Fibroblast of skin of scalp (primary cell): ENCODE results near the gene RLN1.
"Not testable (repeated sequence)": the region's sequence is repeated elsewhere in the genome, so short reads cannot be mapped to it uniquely, and the experiment has no call there.

ENCODE experiments used
- DNase-seq: peaks from one replicate; pipeline ENCODE4 v3.0.0-alpha.2; 2013

RLN1 gene

GRCh38 chr9:5321601-5322000, 18.1 kb downstream of the RLN1 start:
- not testable (repeated sequence) for DNase-seq

DNA sequence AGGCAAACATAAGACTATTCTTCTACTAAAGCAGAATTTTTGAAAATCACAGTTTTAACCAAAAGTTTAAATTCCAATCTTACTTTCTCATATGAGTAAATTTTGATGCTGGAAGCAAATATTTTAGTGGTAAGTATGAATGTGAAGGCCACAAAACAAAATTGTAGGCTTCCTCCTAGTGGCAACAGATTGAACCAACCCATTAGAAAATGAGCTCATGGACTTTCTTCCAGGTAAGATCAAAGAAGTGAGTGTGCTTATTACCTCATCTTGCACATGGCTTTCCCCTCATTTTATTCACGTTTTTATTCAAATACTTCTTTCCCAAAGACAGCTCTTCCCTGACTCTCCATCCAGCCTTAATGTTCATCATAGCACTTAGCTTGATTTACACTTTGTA, 18.6 kb downstream of the RLN1 start:
- DNase-seq, result no peak

- DNase-seq, result not testable (repeated sequence)
These were observed 23.3 kb downstream of the RLN1 start for GRCh38 chr9:5316406-5316805.

GRCh38 chr9:5315187-5315923, 24.3 kb downstream of the RLN1 start:
- DNase-seq, result no peak

DNA sequence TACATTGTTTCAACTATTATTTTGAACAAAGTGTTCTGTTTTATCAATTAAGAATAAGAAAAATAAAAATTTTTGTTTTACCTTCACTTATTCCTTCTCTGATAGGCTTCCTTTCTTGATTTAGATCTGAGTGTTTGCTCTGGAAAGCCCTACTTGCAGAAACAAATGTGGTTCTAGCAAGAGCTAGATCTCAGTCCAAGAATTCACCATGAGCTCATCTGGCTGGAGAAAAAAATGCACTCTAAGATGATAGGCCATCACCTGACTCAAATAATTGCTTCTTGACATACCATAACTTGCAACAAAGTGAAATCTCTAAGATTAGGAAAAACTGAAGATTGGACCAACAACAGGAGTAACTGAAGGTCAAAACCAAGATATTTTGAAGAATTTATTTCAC, 28.8 kb downstream of the RLN1 start:
- no peak for DNase-seq

DNA sequence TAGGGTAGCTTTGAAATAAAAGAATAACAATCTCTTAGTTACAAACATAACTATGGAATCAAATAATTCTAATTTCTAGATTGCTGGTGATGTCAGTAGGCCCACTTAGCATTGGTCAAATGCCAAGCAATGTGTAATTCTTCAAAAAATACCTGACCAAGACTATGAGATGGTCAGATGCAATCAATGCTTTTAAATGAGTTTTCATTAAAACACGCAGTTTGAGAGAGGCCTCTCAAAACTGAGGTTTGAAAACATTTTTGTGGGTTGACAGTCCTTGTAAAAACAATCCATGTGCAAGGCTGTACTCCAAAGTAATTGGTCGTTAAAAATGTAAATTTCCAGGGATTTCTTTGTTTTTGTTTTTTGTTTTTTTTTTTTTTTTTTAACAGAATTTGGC, 33.9 kb downstream of the RLN1 start:
- DNase-seq, result no peak

GRCh38 chr9:5303840-5304795, 35.6 kb downstream of the RLN1 start, which contains the start of gene RLN2:
Gene RLN2 (minus strand): TSS chr9:5304716. CDS start chr9:5304580, 136 bp downstream.
- DNase-seq, result not testable (repeated sequence)

DNA sequence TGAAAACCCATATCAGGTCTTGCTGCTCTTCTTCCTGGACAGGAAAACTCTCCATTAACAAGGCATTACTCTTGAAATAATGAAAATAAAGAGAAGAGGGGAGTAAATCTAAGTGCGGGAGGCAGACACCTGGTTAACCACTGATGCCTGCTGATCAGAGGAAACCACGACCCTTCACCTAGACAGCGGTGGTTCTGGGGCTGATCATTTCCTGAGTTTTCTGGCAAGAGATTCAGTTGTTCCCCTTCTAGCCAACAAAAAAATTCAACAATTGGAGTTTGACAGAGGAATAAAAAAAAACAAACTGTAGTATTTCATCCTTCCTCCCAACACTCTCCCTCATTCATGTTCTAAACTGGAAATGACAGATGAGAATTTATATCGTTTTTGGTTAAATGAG, 38.1 kb downstream of the RLN1 start:
- no peak for DNase-seq

DNA sequence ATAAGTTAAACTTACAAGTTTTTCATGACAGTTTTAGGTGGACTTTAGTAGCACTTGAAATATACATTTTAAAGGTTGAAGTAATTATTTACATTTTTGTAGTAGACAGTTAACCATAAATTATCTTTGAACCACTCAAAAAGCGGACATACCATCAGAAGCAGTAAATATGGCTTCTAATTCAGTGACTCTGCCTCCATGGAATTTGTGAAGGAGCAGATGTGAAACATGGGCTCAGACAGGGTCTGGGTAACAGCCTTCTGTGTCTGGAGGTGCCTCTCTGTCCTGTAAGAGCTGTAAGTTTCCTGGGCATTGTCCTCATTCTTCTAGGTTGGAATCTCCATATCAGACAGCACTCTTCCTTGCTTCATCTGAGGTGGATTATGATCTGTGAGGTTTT, 47.5 kb downstream of the RLN1 start:
- no peak for DNase-seq

- DNase-seq, result no peak
These were observed 51.1 kb downstream of the RLN1 start for GRCh38 chr9:5288591-5288990.

- DNase-seq, result no peak
These were observed 53.4 kb downstream of the RLN1 start for GRCh38 chr9:5286262-5286661.
